Stimulated activated naive CD4-positive, alpha-beta T cell (primary cell): ENCODE measurements around the gene MACROD2.
"Not testable (repeated sequence)": the region's sequence is repeated elsewhere in the genome, so short reads cannot be mapped to it uniquely, and the experiment has no call there.

Experiments
- DNase-seq, 6 experiments: peaks; one replicate each; lab custom pipeline; 2025; lab: John Stamatoyannopoulos, UW

MACROD2 gene

GRCh38 chr20:15107931-15108330 is 1112.6 kb downstream of the MACROD2 start:
- no peak for DNase-seq

- no peak for DNase-seq
These were observed 1114.2 kb downstream of the MACROD2 start for GRCh38 chr20:15109494-15109893.

- DNase-seq, result no peak
These were observed 1116.3 kb downstream of the MACROD2 start for GRCh38 chr20:15111654-15112053.

- DNase-seq, result no peak
These were observed 1117.9 kb downstream of the MACROD2 start for GRCh38 chr20:15113144-15113773.

GRCh38 chr20:15119852-15120487 is 1124.7 kb downstream of the MACROD2 start:
- DNase-seq, result no peak

GRCh38 chr20:15122613-15123012 is 1127.3 kb downstream of the MACROD2 start:
- DNase-seq, result no peak

- DNase-seq, result no peak
These were observed 1135.9 kb downstream of the MACROD2 start for GRCh38 chr20:15131176-15131575.

- DNase-seq, result no peak
These were observed 1143.3 kb downstream of the MACROD2 start for GRCh38 chr20:15138548-15139126.

- DNase-seq, result no peak
These were observed 1144.2 kb downstream of the MACROD2 start for GRCh38 chr20:15139522-15139921.

GRCh38 chr20:15140286-15140685 is 1145.0 kb downstream of the MACROD2 start:
- DNase-seq, result no peak

GRCh38 chr20:15140940-15141339 is 1145.6 kb downstream of the MACROD2 start:
- not testable (repeated sequence) for DNase-seq

- no peak for DNase-seq
These were observed 1146.5 kb downstream of the MACROD2 start for GRCh38 chr20:15141861-15142260.

GRCh38 chr20:15143478-15143877 is 1148.2 kb downstream of the MACROD2 start:
- no peak for DNase-seq

GRCh38 chr20:15144916-15145315 is 1149.6 kb downstream of the MACROD2 start:
- DNase-seq, result no peak

- no peak for DNase-seq
These were observed 1151.6 kb downstream of the MACROD2 start for GRCh38 chr20:15146948-15147347.

GRCh38 chr20:15154070-15154469 is 1158.8 kb downstream of the MACROD2 start:
- DNase-seq, result no peak

- DNase-seq, result no peak
These were observed 1160.6 kb downstream of the MACROD2 start for GRCh38 chr20:15155848-15156401.

- DNase-seq, result no peak
These were observed 1163.2 kb downstream of the MACROD2 start for GRCh38 chr20:15158533-15158932.

- DNase-seq, result no peak
These were observed 1166.8 kb downstream of the MACROD2 start for GRCh38 chr20:15162079-15162647.

- DNase-seq, result no peak
These were observed 1168.3 kb downstream of the MACROD2 start for GRCh38 chr20:15163632-15164031.

- DNase-seq, result no peak
These were observed 1169.4 kb downstream of the MACROD2 start for GRCh38 chr20:15164726-15165125.

GRCh38 chr20:15166744-15167143 is 1171.4 kb downstream of the MACROD2 start:
- DNase-seq, result no peak

- no peak for DNase-seq
These were observed 1175.7 kb downstream of the MACROD2 start for GRCh38 chr20:15171016-15171415.
